Stomach (tissue), 4 donors: ENCODE data around the gene STIL.

Source experiments
- CTCF ChIP-seq, 7 experiments: fragments of 450-650 bp in 4 of 7; fragments of 200-600 bp in 3 of 7; sonication (generic) in 3 of 7; IDR thresholded peaks; one replicate each; pipeline ENCODE4 v1.5.1; 2016 to 2019; ENCODE audit warnings: antibody characterized with exemption in 7 of 7, control low read depth in 2 of 7, mild to moderate bottlenecking in 1 of 7
- EP300 ChIP-seq: sonication (generic); formaldehyde crosslinking; IDR thresholded peaks from one replicate; pipeline ENCODE4 v1.6.1; 2017; ENCODE audit warnings: antibody characterized with exemption
- POLR2A ChIP-seq, 4 donors: fragments of 450-650 bp; IDR thresholded peaks; one replicate each; pipeline ENCODE4 v1.6.1; 2016; ENCODE audit warnings: antibody characterized with exemption in 4 of 4, control low read depth in 2 of 4, mild to moderate bottlenecking in 1 of 4, moderate library complexity in 1 of 4

GRCh38 chr1:47231301-47232186 is 82.4 kb downstream of the STIL start:
- TF ChIP-seq CTCF (IDR thresholded peaks at IDR 0.05) (no peak), POLR2A (IDR thresholded peaks at IDR 0.05) (no peak), EP300 (no peak)
